Measurements from ENCODE around the gene CD247.

Gene CD247

DNA sequence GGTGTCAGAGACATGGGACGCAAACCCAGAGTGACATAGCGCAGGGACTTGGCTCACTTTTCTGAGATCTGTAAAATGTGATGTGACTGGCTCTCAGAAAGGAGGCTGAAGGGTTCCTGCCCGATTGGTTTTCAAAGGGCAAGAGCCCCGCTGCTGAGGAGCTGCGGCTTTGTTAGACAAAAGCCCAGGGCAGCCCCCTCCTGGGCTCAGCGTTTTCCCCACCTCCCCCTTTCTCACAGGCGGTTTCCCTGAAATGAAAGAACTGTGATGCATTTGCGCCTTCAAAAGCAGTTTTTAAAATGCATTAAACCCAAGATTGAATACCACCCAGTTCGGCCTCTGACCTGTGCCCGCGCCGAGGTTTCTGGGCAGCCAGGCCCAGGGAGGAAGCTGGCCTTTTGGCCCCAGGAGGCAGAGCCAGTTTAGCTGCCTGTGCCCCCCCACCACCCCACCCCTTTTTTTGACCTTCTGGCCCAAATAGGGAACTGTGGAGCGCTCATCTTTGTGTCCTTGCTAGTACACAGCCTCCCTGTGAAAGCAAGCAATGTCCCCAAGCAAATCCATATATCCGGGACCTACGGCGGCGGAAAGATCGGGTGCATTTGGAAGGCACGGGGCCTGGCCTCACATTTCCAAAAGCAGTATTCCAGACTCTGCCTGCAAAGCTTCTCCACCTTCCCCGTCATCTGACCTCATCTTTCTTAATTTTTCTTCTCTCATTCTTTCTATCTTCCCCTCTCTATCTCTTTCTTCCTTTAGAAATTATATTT is 28.6 kb downstream of the CD247 start:
- no peak overlapping the region for H3K27ac ChIP-seq
- DNase-seq (ENCODE audit: low read depth, low spot score): no peak
- no peak overlapping the region for H3K4me3 ChIP-seq
- H3K36me3 ChIP-seq (ENCODE audit: insufficient read depth, low read length): no peaks in the 10 kb centered on the region
- H3K9me3 ChIP-seq (ENCODE audit: low read depth, low read length): no peaks in the 10 kb centered on the region
- TF ChIP-seq FOXP2 (optimal IDR thresholded peaks at IDR 0.05; ENCODE audit: control extremely low read depth, extremely low read length, insufficient read depth) (no peak), EZH2 (IDR thresholded peaks at IDR 0.05) (no peak), POLR2AphosphoS5 (IDR thresholded peaks at IDR 0.05; ENCODE audit: borderline replicate concordance, low read depth, low read length) (no peak)
- H3K9ac ChIP-seq (ENCODE audit: insufficient read length): no peak overlapping the region

DNA sequence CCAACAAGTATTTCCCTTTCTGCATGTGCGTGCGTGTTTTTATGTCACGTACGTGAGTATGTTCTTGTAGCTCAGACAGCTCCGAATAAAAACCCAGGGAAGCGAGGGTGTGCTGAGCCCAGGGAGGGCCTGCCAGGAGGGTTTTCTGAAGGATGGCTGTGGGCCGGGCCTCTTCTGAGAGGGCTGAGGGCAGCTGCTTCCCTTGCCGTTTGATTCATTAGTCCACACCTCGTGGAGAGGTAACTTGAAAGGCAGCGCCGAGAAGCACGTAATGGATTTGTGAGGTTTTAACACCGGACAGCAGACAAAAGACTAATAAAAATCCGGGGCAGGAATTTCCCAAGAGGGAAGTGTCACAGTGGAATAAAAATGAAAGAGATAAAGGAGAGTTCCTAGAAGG is 29.5 kb downstream of the CD247 start:
- H3K4me3 ChIP-seq: no peak overlapping the region
- H3K9ac ChIP-seq (ENCODE audit: insufficient read length): no peak overlapping the region
- no peaks in the 10 kb centered on the region for H3K36me3 ChIP-seq (ENCODE audit: insufficient read depth, low read length)
- no peaks in the 10 kb centered on the region for H3K9me3 ChIP-seq (ENCODE audit: low read depth, low read length)
- no peak for DNase-seq (ENCODE audit: low read depth, low spot score)
- H3K27ac ChIP-seq: no peak overlapping the region
- TF ChIP-seq POLR2AphosphoS5 (IDR thresholded peaks at IDR 0.05; ENCODE audit: borderline replicate concordance, low read depth, low read length) (no peak), EZH2 (IDR thresholded peaks at IDR 0.05) (no peak), FOXP2 (optimal IDR thresholded peaks at IDR 0.05; ENCODE audit: control extremely low read depth, extremely low read length, insufficient read depth) (no peak)

DNA sequence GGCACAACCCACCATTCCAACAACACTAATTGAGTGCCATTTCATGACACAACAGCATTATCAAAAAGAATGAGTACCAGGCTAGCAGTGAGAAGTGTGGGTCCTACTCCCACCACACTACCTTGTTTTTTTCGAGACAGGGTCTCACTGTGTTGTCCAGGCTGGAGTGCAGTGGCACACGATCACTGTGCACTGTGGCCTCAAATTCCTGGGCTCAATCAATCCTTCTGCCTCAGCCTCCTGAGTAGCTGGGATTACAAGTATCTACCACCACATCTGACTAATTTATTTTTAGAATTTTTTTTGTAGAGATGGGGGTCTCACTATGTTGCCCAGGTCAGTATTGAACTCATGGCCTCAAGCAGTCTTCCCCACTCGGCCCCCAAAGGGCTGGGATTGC is 30.7 kb downstream of the CD247 start:
- TF ChIP-seq FOXP2 (optimal IDR thresholded peaks at IDR 0.05; ENCODE audit: control extremely low read depth, extremely low read length, insufficient read depth) (no peak), EZH2 (IDR thresholded peaks at IDR 0.05) (no peak), POLR2AphosphoS5 (IDR thresholded peaks at IDR 0.05; ENCODE audit: borderline replicate concordance, low read depth, low read length) (no peak)
- Histone ChIP-seq H3K36me3 (ENCODE audit: insufficient read depth, low read length) (no peaks in the 10 kb centered on the region), H3K9ac (ENCODE audit: insufficient read length) (no peak overlapping the region), H3K27ac (no peak overlapping the region), H3K4me3 (no peak overlapping the region), H3K9me3 (ENCODE audit: low read depth, low read length) (no peaks in the 10 kb centered on the region)
- DNase-seq (ENCODE audit: low read depth, low spot score): no peak

DNA sequence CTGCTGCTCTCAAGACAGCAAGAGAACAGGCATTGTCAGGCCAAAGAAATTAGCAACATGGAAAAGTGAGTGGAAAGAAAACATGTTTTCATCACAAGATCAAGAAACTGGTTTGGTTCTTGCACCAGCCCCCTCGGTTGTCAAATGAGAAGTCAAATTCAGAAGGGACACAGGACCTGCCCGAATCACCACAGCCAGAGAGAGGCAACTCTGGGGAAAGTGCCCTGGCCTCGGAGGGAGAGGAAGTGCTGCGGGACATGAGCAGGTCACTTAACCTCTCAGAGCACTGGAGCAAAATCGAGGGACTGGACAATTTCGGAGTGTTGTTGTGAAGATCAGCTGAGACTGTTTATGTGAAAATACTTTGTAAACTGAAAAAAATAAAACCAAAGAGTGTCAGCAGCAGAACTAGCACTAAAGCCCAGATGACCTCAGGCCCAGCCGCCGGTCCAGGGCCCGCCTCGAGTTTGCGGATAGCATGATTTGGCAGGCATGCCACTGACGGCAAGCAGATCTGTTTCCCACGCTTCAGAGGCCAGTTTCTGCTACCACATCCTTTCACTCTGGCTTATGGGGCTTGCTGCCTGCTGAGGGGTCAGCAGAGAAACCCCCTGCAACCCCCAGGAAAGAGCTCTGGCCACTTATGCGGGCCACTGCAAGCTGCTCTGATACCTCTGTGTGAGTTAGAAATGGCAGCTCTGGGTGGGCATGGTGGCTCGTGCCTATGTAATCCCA is 32.1 kb downstream of the CD247 start:
- TF ChIP-seq FOXP2 (optimal IDR thresholded peaks at IDR 0.05; ENCODE audit: control extremely low read depth, extremely low read length, insufficient read depth) (no peak), POLR2AphosphoS5 (IDR thresholded peaks at IDR 0.05; ENCODE audit: borderline replicate concordance, low read depth, low read length) (no peak), EZH2 (IDR thresholded peaks at IDR 0.05) (no peak)
- DNase-seq (ENCODE audit: low read depth, low spot score): no peak
- no peak overlapping the region for H3K4me3 ChIP-seq
- H3K36me3 ChIP-seq (ENCODE audit: insufficient read depth, low read length): no peaks in the 10 kb centered on the region
- H3K27ac ChIP-seq: no peak overlapping the region
- H3K9me3 ChIP-seq (ENCODE audit: low read depth, low read length): no peaks in the 10 kb centered on the region
- H3K9ac ChIP-seq (ENCODE audit: insufficient read length): no peak overlapping the region

DNA sequence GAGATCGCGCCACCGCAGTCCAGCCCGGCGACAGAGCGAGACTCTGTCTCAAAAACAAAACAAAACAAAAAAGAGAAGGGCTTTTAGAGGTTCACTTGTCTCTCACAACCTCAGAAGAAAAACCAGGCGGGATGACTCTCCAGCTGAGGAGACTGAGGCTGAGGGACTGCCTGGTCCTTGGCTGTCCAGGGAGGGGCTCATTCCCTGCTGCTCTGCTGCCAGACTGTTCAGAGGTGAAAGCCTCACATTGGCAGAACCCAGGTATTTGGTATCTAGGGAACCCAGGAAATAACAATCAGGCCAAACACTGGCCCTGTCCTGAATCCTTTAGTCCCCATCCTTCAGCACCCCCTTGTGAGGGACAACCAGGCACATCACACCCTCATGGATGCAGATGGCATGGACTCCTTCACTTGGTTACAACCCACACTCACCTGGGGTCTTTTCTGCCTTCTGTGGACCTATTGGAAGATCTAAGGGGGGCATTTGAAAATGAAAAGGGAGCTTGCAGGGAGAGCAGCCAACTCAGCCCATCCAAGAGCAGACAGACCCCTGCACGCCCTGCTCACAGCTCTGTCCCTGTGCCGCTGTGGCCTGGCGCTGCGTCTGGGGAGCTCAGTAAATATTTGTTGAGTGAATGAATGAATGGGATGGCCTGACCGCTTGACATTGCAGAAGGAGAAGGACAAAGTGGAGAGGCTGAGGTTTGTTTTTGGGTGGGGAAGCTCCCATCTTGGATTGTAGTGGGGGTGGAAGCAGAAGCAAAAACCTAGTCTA is 33.4 kb downstream of the CD247 start:
- TF ChIP-seq POLR2AphosphoS5 (IDR thresholded peaks at IDR 0.05; ENCODE audit: borderline replicate concordance, low read depth, low read length) (no peak), FOXP2 (optimal IDR thresholded peaks at IDR 0.05; ENCODE audit: control extremely low read depth, extremely low read length, insufficient read depth) (no peak), EZH2 (IDR thresholded peaks at IDR 0.05) (no peak)
- H3K4me3 ChIP-seq: no peak overlapping the region
- no peak overlapping the region for H3K9ac ChIP-seq (ENCODE audit: insufficient read length)
- no peaks in the 10 kb centered on the region for H3K36me3 ChIP-seq (ENCODE audit: insufficient read depth, low read length)
- DNase-seq (ENCODE audit: low read depth, low spot score): no peak
- no peak overlapping the region for H3K27ac ChIP-seq
- H3K9me3 ChIP-seq (ENCODE audit: low read depth, low read length): no peaks in the 10 kb centered on the region

DNA sequence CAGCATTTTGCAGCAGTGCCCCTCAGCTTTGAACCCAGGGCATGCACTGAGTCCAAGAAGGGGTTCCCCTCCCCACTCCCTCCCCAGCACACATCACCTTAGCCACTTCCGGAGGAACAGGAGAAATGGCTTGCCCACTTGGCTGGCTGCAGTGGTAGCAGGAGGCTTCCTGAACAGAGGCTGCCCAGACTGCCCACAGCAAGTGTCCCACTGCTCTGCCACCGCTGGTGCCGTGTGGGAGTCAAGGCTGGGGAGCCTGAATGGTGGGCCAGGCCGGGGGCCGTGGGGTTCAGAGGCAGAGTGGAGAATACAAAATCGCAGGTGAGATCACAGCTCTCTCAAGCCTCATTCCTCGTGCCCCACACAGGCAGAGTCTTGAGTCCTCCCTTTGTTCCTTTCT is 34.5 kb downstream of the CD247 start:
- H3K4me3 ChIP-seq: no peak overlapping the region
- DNase-seq (ENCODE audit: low read depth, low spot score): no peak
- no peak overlapping the region for H3K27ac ChIP-seq
- TF ChIP-seq POLR2AphosphoS5 (IDR thresholded peaks at IDR 0.05; ENCODE audit: borderline replicate concordance, low read depth, low read length): no peak
- no peak for TF ChIP-seq EZH2 (IDR thresholded peaks at IDR 0.05)
- no peaks in the 10 kb centered on the region for H3K9me3 ChIP-seq (ENCODE audit: low read depth, low read length)
- H3K9ac ChIP-seq (ENCODE audit: insufficient read length): no peak overlapping the region
- H3K36me3 ChIP-seq (ENCODE audit: insufficient read depth, low read length): no peaks in the 10 kb centered on the region

DNA sequence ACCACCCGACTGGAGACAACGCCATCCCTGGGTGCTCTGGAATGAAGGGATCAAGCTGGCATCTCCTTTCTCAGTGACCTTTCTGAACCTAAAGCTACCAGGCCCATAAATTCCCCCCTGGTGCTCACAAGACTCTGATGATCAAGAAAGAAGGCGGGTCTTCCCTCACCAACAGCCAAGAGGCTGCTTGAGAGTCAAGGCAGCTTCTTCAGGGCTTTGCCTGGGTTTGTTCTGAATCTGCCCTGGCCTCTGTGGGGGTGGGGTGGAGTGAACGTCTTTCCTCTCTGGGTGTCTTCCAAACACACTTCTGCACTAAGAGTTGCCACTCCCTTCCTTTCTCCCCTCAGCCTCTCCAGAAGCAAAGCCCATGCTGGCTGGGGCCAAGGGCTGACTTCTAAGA is 36.1 kb downstream of the CD247 start:
- Histone ChIP-seq H3K9me3 (ENCODE audit: low read depth, low read length) (no peaks in the 10 kb centered on the region), H3K27ac (no peak overlapping the region), H3K9ac (ENCODE audit: insufficient read length) (no peak overlapping the region), H3K36me3 (ENCODE audit: insufficient read depth, low read length) (no peaks in the 10 kb centered on the region), H3K4me3 (no peak overlapping the region)
- no peak for DNase-seq (ENCODE audit: low read depth, low spot score)
- no peak for TF ChIP-seq FOXP2 (optimal IDR thresholded peaks at IDR 0.05; ENCODE audit: control extremely low read depth, extremely low read length, insufficient read depth)

DNA sequence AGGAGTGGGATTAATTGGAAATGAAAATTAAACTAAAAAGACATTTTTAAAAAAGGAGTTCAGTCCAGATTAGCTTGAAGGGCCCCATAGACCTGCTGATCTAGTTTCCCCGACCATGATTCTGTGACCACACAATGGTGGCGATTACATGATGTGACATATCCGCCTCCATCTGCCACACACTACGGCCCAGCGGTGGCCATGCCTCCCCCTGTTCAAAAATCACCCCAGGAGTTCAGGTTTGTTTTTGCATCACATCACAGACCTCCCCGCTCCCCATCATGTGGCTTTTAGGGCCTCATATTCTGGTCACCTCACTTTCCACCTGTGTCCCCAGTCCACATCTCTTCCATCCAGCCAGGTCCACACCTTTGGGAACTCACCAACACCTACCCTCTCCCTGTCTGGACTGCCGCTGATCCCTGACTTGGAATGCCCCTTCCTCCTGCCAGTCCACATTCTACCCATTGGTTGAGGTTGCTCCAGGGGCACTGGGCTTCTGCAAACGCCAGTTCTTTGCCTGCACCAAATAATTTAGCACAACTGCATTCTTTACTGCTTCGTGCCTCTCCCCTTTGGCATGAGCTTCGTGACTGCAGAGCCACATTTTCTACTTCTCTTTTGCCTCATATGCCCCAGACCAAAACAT is 38.9 kb downstream of the CD247 start:
- TF ChIP-seq FOXP2 (optimal IDR thresholded peaks at IDR 0.05; ENCODE audit: control extremely low read depth, extremely low read length, insufficient read depth) (no peak), EZH2 (IDR thresholded peaks at IDR 0.05) (no peak), POLR2AphosphoS5 (IDR thresholded peaks at IDR 0.05; ENCODE audit: borderline replicate concordance, low read depth, low read length) (no peak)
- DNase-seq (ENCODE audit: low read depth, low spot score): no peak

More for the DNA sequence above, 38.9 kb downstream of the CD247 start:
- Histone ChIP-seq H3K4me3 (no peak overlapping the region), H3K9ac (ENCODE audit: insufficient read length) (no peak overlapping the region), H3K27ac (no peak overlapping the region), H3K36me3 (ENCODE audit: insufficient read depth, low read length) (no peaks in the 10 kb centered on the region), H3K9me3 (ENCODE audit: low read depth, low read length) (no peaks in the 10 kb centered on the region)

All from SK-N-MC (cell line).